Camera-type eye (tissue), 1 donor: ENCODE results near the gene MRPS10. TPM values are rescaled to one million over a fixed set of nuclear protein-coding genes. Genes with fewer than 3 reads are reported as not detected.

ENCODE experiments used
- total RNA-seq: library from RNA; depleted of rRNA; stranded (reverse); fragments of >200 nt; gene quantifications from one replicate; pipeline ENCODE4 v1.2.3, GENCODE V29; 2014

The MRPS10 gene
- total RNA-seq: 46.5 TPM

DNA sequence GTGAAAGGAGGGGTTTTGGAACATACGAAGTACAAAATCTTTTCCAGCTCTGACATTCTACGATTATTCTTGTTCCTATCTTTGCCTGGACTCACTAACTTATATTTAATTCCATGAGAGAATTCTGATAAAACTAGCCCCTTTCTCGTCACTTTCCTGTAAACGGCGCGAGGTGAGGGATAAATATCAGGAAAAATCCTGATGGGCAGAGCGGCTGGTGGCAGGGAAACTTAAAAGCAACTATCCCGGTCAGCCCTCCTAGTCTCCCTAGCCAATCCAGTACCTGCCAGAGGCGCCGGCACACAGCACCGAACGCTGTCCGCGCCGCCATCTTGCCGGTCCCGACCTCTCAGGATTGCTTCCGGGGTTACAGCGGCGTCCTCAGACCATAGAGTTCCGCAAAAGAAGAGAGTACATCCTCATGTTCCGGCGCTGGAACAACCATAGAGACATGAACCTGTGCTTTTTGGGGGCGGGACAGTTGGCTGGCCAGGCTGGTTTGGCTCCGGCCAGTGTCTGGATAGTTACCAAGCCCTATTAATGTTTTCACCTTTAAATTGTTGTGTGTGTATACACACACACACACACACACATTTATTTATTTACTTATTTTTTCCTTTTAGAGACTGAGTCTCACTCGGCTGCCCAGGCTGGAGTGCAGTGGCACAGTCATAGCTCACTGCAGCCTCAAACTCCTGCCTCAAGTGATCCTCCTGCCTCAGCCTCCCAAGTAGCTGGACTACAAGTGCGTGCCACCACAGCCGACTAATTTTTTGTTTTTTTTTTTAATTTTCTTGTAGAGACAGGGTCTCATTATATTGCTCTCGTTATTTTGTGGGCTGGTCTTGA lies at the start of gene MRPS10:
Gene MRPS10 (minus strand): TSS at position 343 of the 849 bp plus-strand sequence. CDS start 12 bp downstream, at position 331.

DNA sequence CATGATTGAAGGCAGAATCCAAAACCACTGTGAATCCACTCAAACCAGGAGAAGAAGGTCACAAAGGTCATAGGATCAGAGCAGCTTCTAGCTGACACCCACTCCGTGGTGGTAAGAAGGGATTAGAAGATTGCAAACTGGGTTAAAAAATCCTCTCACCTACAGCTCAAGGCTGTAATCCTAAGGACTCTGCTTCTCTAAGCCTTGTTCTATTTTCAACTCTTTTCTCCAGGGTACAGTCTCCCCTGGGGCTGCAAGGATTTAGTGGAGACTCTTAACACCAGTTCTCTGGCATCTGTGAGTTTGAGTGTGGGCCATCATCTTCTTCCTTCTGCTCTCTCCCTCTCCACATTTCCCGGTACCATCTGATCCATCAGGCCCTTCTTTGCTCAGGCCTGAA lies 44.6 kb downstream of the MRPS10 start, which contains the start of gene GUCA1A:
Gene GUCA1A (plus strand): TSS at position 264 of the 400 bp plus-strand sequence. CDS start 250 bp downstream, outside the sequence.

Other genes with a start within 250 kb of the MRPS10 start
- 29.4 TPM for gene TAF8, start 167.3 kb downstream of the MRPS10 start, total RNA-seq
- 4.4 TPM for gene C6orf132, start 75.2 kb downstream of the MRPS10 start, total RNA-seq
- gene GUCA1A, start 44.5 kb downstream of the MRPS10 start, total RNA-seq: 15.0 TPM
- 12.7 TPM for gene GUCA1B, start 22.9 kb downstream of the MRPS10 start, total RNA-seq
- 9.6 TPM for gene TRERF1, start 234.1 kb upstream of the MRPS10 start, total RNA-seq